Mesenchymal stem cell (in vitro differentiated cells and primary cell): ENCODE data around the gene HPS1.

Experiments used
- DNase-seq: peaks from one replicate; pipeline ENCODE4 v3.0.0-alpha.2; 2013
- H2AFZ ChIP-seq: one replicate; pipeline ENCODE4 v1.6.1; 2013; ENCODE audit warnings: low read depth, mild to moderate bottlenecking, control low read depth, inconsistent platforms, low read length, moderate library complexity
- H2AK5ac ChIP-seq: 2 replicates; pipeline ENCODE4 v1.6.1; 2013; ENCODE audit warnings: low read length, moderate library complexity, mild to moderate bottlenecking, inconsistent platforms; ENCODE audit not compliant: severe bottlenecking
- H2BK120ac ChIP-seq: one replicate; pipeline ENCODE4 v1.6.1; 2013; ENCODE audit warnings: low read depth, mild to moderate bottlenecking, inconsistent platforms, low read length, moderate library complexity
- H2BK12ac ChIP-seq, 2 experiments: one replicate each; pipeline ENCODE4 v1.6.1; 2013; ENCODE audit warnings: inconsistent platforms in 2 of 2, low read length in 2 of 2, mild to moderate bottlenecking in 2 of 2, moderate library complexity in 2 of 2, control low read depth in 1 of 2
- H2BK15ac ChIP-seq: one replicate; pipeline ENCODE4 v1.6.1; 2013; ENCODE audit warnings: mild to moderate bottlenecking, low read depth, inconsistent platforms; ENCODE audit not compliant: poor library complexity, severe bottlenecking
- H2BK5ac ChIP-seq: 2 replicates; pipeline ENCODE4 v1.6.1; 2013; ENCODE audit warnings: low read depth, mild to moderate bottlenecking, low read length, control low read depth, inconsistent platforms; ENCODE audit not compliant: poor library complexity, severe bottlenecking
- H3K14ac ChIP-seq, 2 experiments: one replicate each; pipeline ENCODE4 v1.6.1; 2013; ENCODE audit warnings: inconsistent platforms in 2 of 2, low read length in 2 of 2, control low read depth in 1 of 2, mild to moderate bottlenecking in 1 of 2, moderate library complexity in 1 of 2
- H3K18ac ChIP-seq, 2 experiments: one replicate each; pipeline ENCODE4 v1.6.1; 2013; ENCODE audit warnings: inconsistent platforms in 2 of 2, low read length in 2 of 2, control low read depth in 1 of 2, low read depth in 1 of 2, mild to moderate bottlenecking in 1 of 2
- H3K23ac ChIP-seq, 2 experiments: one replicate each; pipeline ENCODE4 v1.6.1; 2013; ENCODE audit warnings: inconsistent platforms in 2 of 2, low read length in 2 of 2, mild to moderate bottlenecking in 2 of 2, moderate library complexity in 2 of 2, control low read depth in 1 of 2
- H3K27ac ChIP-seq: 2 replicates; pipeline ENCODE4 v1.5.1; 2013; ENCODE audit warnings: mild to moderate bottlenecking, moderate library complexity, low read length, control low read depth, inconsistent platforms; ENCODE audit not compliant: poor library complexity, severe bottlenecking
- H3K27me3 ChIP-seq, 2 experiments: 2 replicates each; pipeline versions ENCODE4 v1.6.1 to v1.7.0; 2013; ENCODE audit warnings: low read length in 2 of 2, mild to moderate bottlenecking in 2 of 2, moderate library complexity in 2 of 2, control low read depth in 1 of 2, inconsistent platforms in 1 of 2; ENCODE audit not compliant: control insufficient read depth in 1 of 2, insufficient read depth in 1 of 2
- H3K36me3 ChIP-seq, 2 experiments: 2 replicates each; pipeline versions ENCODE4 v1.6.1 to v1.7.0; 2013; ENCODE audit warnings: low read length in 2 of 2, control low read depth in 1 of 2, inconsistent platforms in 1 of 2, low read depth in 1 of 2, mild to moderate bottlenecking in 1 of 2; ENCODE audit not compliant: insufficient read depth in 2 of 2, control insufficient read depth in 1 of 2
- H3K4ac ChIP-seq, 2 experiments: one replicate each; pipeline ENCODE4 v1.6.1; 2013; ENCODE audit warnings: inconsistent platforms in 2 of 2, low read length in 2 of 2, mild to moderate bottlenecking in 2 of 2, moderate library complexity in 2 of 2, control low read depth in 1 of 2, low read depth in 1 of 2
- H3K4me1 ChIP-seq: 2 replicates; pipeline ENCODE4 v1.6.1; 2013; ENCODE audit warnings: low read depth, low read length, control low read depth; ENCODE audit not compliant: control insufficient read depth, insufficient read depth
- H3K4me2 ChIP-seq: 2 replicates; pipeline ENCODE4 v1.6.1; 2013; ENCODE audit warnings: low read length, mild to moderate bottlenecking, inconsistent platforms; ENCODE audit not compliant: poor library complexity, severe bottlenecking
- H3K4me3 ChIP-seq, 2 experiments: 2 replicates each; pipeline versions ENCODE4 v1.5.1 to v1.7.0; 2013; ENCODE audit warnings: low read length in 2 of 2, mild to moderate bottlenecking in 2 of 2, control low read depth in 1 of 2, low read depth in 1 of 2; ENCODE audit not compliant: insufficient read depth in 1 of 2
- H3K79me1 ChIP-seq: replicated peaks from 2 replicates; pipeline ENCODE4 v1.6.1; 2013; ENCODE audit warnings: mild to moderate bottlenecking, control low read depth, low read length, inconsistent platforms; ENCODE audit not compliant: poor library complexity, severe bottlenecking
- H3K9ac ChIP-seq: 2 replicates; pipeline ENCODE4 v1.7.0; 2013; ENCODE audit warnings: mild to moderate bottlenecking, low read length, moderate library complexity
- H3K9me3 ChIP-seq: 2 replicates; pipeline ENCODE4 v1.7.0; 2013; ENCODE audit warnings: mild to moderate bottlenecking, low read length; ENCODE audit not compliant: control insufficient read depth
- H4K8ac ChIP-seq: one replicate; pipeline ENCODE4 v1.6.1; 2013; ENCODE audit warnings: inconsistent platforms, mild to moderate bottlenecking, low read length, moderate library complexity
- H4K91ac ChIP-seq: one replicate; pipeline ENCODE4 v1.6.1; 2013; ENCODE audit warnings: mild to moderate bottlenecking, low read length, inconsistent platforms
- WGBS: methylation state at CpG from one replicate; pipeline ENCODE4 v1.1.7; 2013; ENCODE audit warnings: mixed read lengths; 5-methylcytosine and 5-hydroxymethylcytosine counted together

Gene HPS1

DNA sequence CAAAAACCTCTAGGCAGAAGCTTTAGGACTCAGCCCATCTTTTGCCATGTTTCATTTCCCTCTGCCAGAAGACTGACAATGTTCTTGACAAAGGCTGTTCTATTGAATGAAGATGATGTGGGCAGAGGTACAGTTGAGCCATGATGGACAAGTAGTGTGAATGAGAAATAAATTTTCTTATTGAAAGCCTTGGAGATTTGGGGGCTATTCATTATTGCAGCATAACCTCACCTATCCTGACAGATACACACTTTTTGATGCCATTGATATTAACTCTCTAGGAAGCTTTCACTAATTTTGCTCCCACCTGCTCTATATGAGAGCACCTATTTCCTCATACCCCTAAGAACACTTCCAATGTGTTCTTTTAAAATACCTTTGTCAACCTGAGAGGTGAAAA lies 36.9 kb upstream of the HPS1 start:
- Histone ChIP-seq H3K14ac (no peak overlapping the region), H4K91ac (no peak overlapping the region), H3K9me3 (peaks cover 5% of the 10 kb centered on the region), H2AK5ac (no peak overlapping the region), H2BK12ac (no peak overlapping the region), H2BK120ac (no peak overlapping the region), H2AFZ (no peak overlapping the region), H3K23ac (no peak overlapping the region), H2BK5ac (no peak overlapping the region), H3K9ac (no peak overlapping the region), H3K18ac (no peak overlapping the region), H2BK15ac (no peak overlapping the region), H3K4me1 (no peaks in the 10 kb centered on the region), H3K27me3 (no peaks in the 10 kb centered on the region), H3K79me1 (no peaks in the 10 kb centered on the region), H4K8ac (no peak overlapping the region), H3K27ac (no peak overlapping the region), H3K4ac (no peak overlapping the region), H3K4me3 (no peak overlapping the region), H3K4me2 (no peak overlapping the region), H3K36me3 (no peaks in the 10 kb centered on the region)
- DNase-seq = no peak

DNA sequence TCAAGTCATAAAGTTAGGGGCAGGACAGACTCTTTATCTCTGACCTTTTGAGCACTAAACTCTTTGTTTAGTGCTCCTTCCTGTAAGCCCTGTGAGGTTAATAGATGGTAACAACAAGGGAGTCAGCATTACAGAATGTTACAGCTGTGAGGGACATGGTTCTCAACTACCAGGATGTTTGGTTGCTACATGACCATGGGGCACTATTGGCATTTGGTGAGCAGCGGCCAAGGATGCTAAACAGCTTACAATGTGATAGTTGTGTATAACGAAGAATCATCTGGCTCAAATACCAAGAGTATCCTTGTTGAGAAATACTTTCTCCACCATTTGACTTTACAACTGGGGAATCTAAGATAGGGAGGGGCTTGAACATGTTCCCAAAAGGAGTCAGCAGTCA lies 35.4 kb upstream of the HPS1 start:
- peak; percentile 29 for DNase-seq
- Histone ChIP-seq H3K14ac (no peak overlapping the region), H3K9ac (no peak overlapping the region), H2AK5ac (no peak overlapping the region), H4K8ac (no peak overlapping the region), H2BK15ac (no peak overlapping the region), H4K91ac (no peak overlapping the region), H2BK120ac (no peak overlapping the region), H3K4me3 (no peak overlapping the region), H3K79me1 (no peaks in the 10 kb centered on the region), H3K27ac (no peak overlapping the region), H3K4me2 (no peak overlapping the region), H3K36me3 (no peaks in the 10 kb centered on the region), H3K9me3 (peaks cover 5% of the 10 kb centered on the region), H2AFZ (no peak overlapping the region), H2BK5ac (no peak overlapping the region), H3K18ac (peak overlapping the region in 1 of 2 experiments; percentile 60), H3K4ac (peak overlapping the region in 1 of 2 experiments; percentile 59), H3K23ac (no peak overlapping the region), H3K27me3 (peaks cover 0 to 8% of the 10 kb centered on the region in 2 experiments), H2BK12ac (no peak overlapping the region), H3K4me1 (no peaks in the 10 kb centered on the region)
- 80% methylated on average over 1 of the region's 2 CpGs for WGBS

GRCh38 chr10:98481404-98481945 lies 34.7 kb upstream of the HPS1 start:
- Histone ChIP-seq H3K27ac (no peak overlapping the region), H3K18ac (peak overlapping the region in 1 of 2 experiments; percentile 21), H4K91ac (no peak overlapping the region), H2AFZ (peak overlapping the region; percentile 73), H2BK12ac (peak overlapping the region in 1 of 2 experiments; percentile 78), H3K36me3 (no peaks in the 10 kb centered on the region), H3K27me3 (peaks cover 0 to 8% of the 10 kb centered on the region in 2 experiments), H3K9me3 (peaks cover 5% of the 10 kb centered on the region), H2AK5ac (no peak overlapping the region), H3K9ac (no peak overlapping the region), H2BK15ac (no peak overlapping the region), H2BK5ac (no peak overlapping the region), H3K4me3 (no peak overlapping the region), H4K8ac (no peak overlapping the region), H3K79me1 (no peaks in the 10 kb centered on the region), H2BK120ac (no peak overlapping the region), H3K23ac (peak overlapping the region in 1 of 2 experiments; percentile 11), H3K4ac (peak overlapping the region in 1 of 2 experiments; percentile 33), H3K14ac (no peak overlapping the region), H3K4me2 (no peak overlapping the region), H3K4me1 (no peaks in the 10 kb centered on the region)
- 74% methylated on average over 5 of the region's 5 CpGs for WGBS
- peak; percentile 35 for DNase-seq

- no peak overlapping the region for H2AK5ac ChIP-seq
- H3K4me3 ChIP-seq = no peak overlapping the region
- H3K4ac ChIP-seq = no peak overlapping the region
- H3K4me2 ChIP-seq = no peak overlapping the region
- no peak overlapping the region for H2BK5ac ChIP-seq
- H3K79me1 ChIP-seq = no peaks in the 10 kb centered on the region
- no peak overlapping the region for H2AFZ ChIP-seq
- no peak overlapping the region for H2BK15ac ChIP-seq
- no peaks in the 10 kb centered on the region for H3K36me3 ChIP-seq
- H2BK120ac ChIP-seq = no peak overlapping the region
- H3K18ac ChIP-seq = no peak overlapping the region
- DNase-seq = peak; percentile 37
- H4K91ac ChIP-seq = no peak overlapping the region
- peaks cover 0 to 8% of the 10 kb centered on the region in 2 experiments for H3K27me3 ChIP-seq
- H3K27ac ChIP-seq = no peak overlapping the region
- H3K9me3 ChIP-seq = peaks cover 2% of the 10 kb centered on the region
- no peak overlapping the region for H3K14ac ChIP-seq
- H3K4me1 ChIP-seq = no peaks in the 10 kb centered on the region
- H2BK12ac ChIP-seq = no peak overlapping the region
- H3K9ac ChIP-seq = no peak overlapping the region
- no peak overlapping the region for H4K8ac ChIP-seq
- 64% methylated on average over 6 of the region's 6 CpGs for WGBS
- H3K23ac ChIP-seq = no peak overlapping the region
These were observed 31.9 kb upstream of the HPS1 start for GRCh38 chr10:98478430-98479222.
